B cell (primary cell): Measurements from ENCODE around the gene USH1C. TPM values are rescaled to one million over a fixed set of nuclear protein-coding genes. Genes with fewer than 3 reads are reported as not detected.

Source experiments
- ATAC-seq: fragments of 200-7000 bp; cut with Tn5 transposase; one replicate; pipeline ENCODE4 v1.10.0; 2021; ENCODE audit warnings: low read depth, mild to moderate bottlenecking, moderate number of reproducible peaks, moderate library complexity
- CTCF ChIA-PET: fragments of 350-600 bp; sonication (Branson Sonifier 250); formaldehyde crosslinking; loops from one replicate; lab custom pipeline; 2021; ENCODE audit warnings: antibody characterized with exemption, inconsistent platforms; lab: Charles Lee
- POLR2A ChIA-PET: fragments of 350-600 bp; sonication (Branson Sonifier 250); formaldehyde crosslinking; loops from one replicate; lab custom pipeline; 2021; ENCODE audit warnings: antibody characterized with exemption; lab: Charles Lee
- DNase-seq: peaks from one replicate; pipeline ENCODE4 v3.0.0; 2013
- H2AFZ ChIP-seq: 2 replicates; pipeline ENCODE4 v1.6.1; 2012; ENCODE audit warnings: mild to moderate bottlenecking, low read depth, low read length; ENCODE audit not compliant: insufficient read depth, poor library complexity, severe bottlenecking
- H3K27ac ChIP-seq, 2 donors: 1 replicate in 1 of 2; 2 replicates in 1 of 2; pipeline ENCODE4 v1.5.1; 2012 to 2013; ENCODE audit warnings: low read length in 2 of 2, mild to moderate bottlenecking in 2 of 2, moderate library complexity in 1 of 2
- H3K27me3 ChIP-seq, 4 experiments: fragments of 200-600 bp in 1 of 4; sonication (generic) in 1 of 4; replicated peaks in 1 of 4; 1 replicate in 2 of 4; 2 replicates in 2 of 4; pipeline versions ENCODE4 v1.6.1 to v1.7.0; 2013 to 2016; ENCODE audit warnings: low read length in 3 of 4, mild to moderate bottlenecking in 2 of 4, mixed read lengths in 1 of 4, moderate library complexity in 1 of 4; ENCODE audit not compliant: insufficient read depth in 4 of 4, control insufficient read depth in 3 of 4; ENCODE audit errors: control extremely low read depth in 1 of 4
- H3K36me3 ChIP-seq, 2 experiments: replicated peaks in 1 of 2; 1 replicate in 1 of 2; 2 replicates in 1 of 2; pipeline versions ENCODE4 v1.6.1 to v1.7.1; 2013; ENCODE audit warnings: low read length in 1 of 2; ENCODE audit not compliant: insufficient read depth in 2 of 2, control insufficient read depth in 1 of 2; ENCODE audit errors: control extremely low read depth in 1 of 2, extremely low read depth in 1 of 2
- H3K4me1 ChIP-seq, 2 donors: fragments of 200-600 bp in 1 of 2; sonication (generic) in 1 of 2; 1 replicate in 1 of 2; 2 replicates in 1 of 2; pipeline versions ENCODE4 v1.5.1 to v1.6.1; 2013 to 2017; ENCODE audit warnings: low read length in 2 of 2; ENCODE audit not compliant: control insufficient read depth in 2 of 2, insufficient read depth in 2 of 2
- H3K4me2 ChIP-seq: replicated peaks from 2 replicates; pipeline ENCODE3; 2012; ENCODE audit warnings: mild to moderate bottlenecking, low read depth, low read length; ENCODE audit not compliant: poor library complexity, severe bottlenecking
- H3K4me3 ChIP-seq, 5 experiments: fragments of 200-600 bp in 1 of 5; sonication (generic) in 1 of 5; 1 replicate in 3 of 5; 2 replicates in 2 of 5; pipeline versions ENCODE4 v1.5.1 to v1.7.0; 2011 to 2016; ENCODE audit warnings: low read length in 4 of 5, mild to moderate bottlenecking in 4 of 5, low read depth in 2 of 5, control low read depth in 1 of 5, moderate library complexity in 1 of 5; ENCODE audit not compliant: insufficient read depth in 1 of 5; ENCODE audit errors: control extremely low read depth in 1 of 5, extremely low read depth in 1 of 5
- H3K79me2 ChIP-seq: fragments of 200-600 bp; sonication (generic); one replicate; pipeline ENCODE4 v1.6.0; 2016; ENCODE audit warnings: low read length; ENCODE audit not compliant: control insufficient read depth, insufficient read depth
- H3K9ac ChIP-seq: fragments of 200-600 bp; sonication (generic); 2 replicates; pipeline ENCODE4 v1.6.1; 2017; ENCODE audit warnings: mild to moderate bottlenecking, low read length, moderate library complexity
- H3K9me3 ChIP-seq, 3 donors: one replicate each; pipeline versions ENCODE4 v1.6.1 to v1.7.1; 2013; ENCODE audit warnings: low read length in 2 of 3; ENCODE audit not compliant: control insufficient read depth in 2 of 3, insufficient read depth in 1 of 3; ENCODE audit errors: control extremely low read depth in 1 of 3
- H4K20me1 ChIP-seq: 2 replicates; pipeline ENCODE4 v1.6.0; 2012; ENCODE audit warnings: mild to moderate bottlenecking, low read length; ENCODE audit not compliant: insufficient read depth, control insufficient read depth, poor library complexity, severe bottlenecking
- H3K27ac Mint-ChIP-seq: one replicate; pipeline ENCODE4 v1.8.0; 2021; ENCODE audit warnings: mixed read lengths
- H3K27me3 Mint-ChIP-seq: one replicate; pipeline ENCODE4 v1.8.0; 2021; ENCODE audit warnings: mixed read lengths
- H3K4me1 Mint-ChIP-seq: one replicate; pipeline ENCODE4 v1.8.0; 2021; ENCODE audit warnings: mixed read lengths
- H3K4me3 Mint-ChIP-seq: one replicate; pipeline ENCODE4 v1.8.0; 2021; ENCODE audit warnings: mixed read lengths
- H3K9me3 Mint-ChIP-seq: one replicate; pipeline ENCODE4 v1.8.0; 2022; ENCODE audit warnings: mixed read lengths; ENCODE audit not compliant: insufficient read depth
- EZH2 ChIP-seq: IDR thresholded peaks from 2 replicates; pipeline ENCODE4 v1.6.1; 2012; ENCODE audit warnings: borderline replicate concordance, low read depth, mild to moderate bottlenecking, moderate library complexity, low read length; ENCODE audit not compliant: insufficient read depth, poor library complexity, severe bottlenecking
- WGBS: methylation state at CpG from one replicate; pipeline ENCODE4 v1.1.5; 2013; ENCODE audit warnings: missing lambda C conversion rate; ENCODE audit not compliant: insufficient coverage; 5-methylcytosine and 5-hydroxymethylcytosine counted together
- intact Hi-C: fragments of 100-400 bp; cut with micrococcal nuclease; formaldehyde crosslinking; loops from one replicate; pipeline ENCODE4 v1.10.0; 2022
- polyA plus RNA-seq: library from polyadenylated mRNA; depleted of rRNA; stranded (reverse); fragments of >200 nt; gene quantifications from 2 replicates; pipeline ENCODE4 v1.2.3, GENCODE V29; 2012
- total RNA-seq, 2 donors: library from RNA; stranded (reverse); fragments of 120-200 nt in 1 of 2; gene quantifications; 1 replicate in 1 of 2; 2 replicates in 1 of 2; pipeline versions ENCODE4 v1.2.3 to v1.2.4, GENCODE V29; 2013 to 2022
- TF ChIP-seq, protein P1 (sequence below): fragments of 200-600 bp; IDR thresholded peaks from one replicate; pipeline ENCODE4 v1.8.0; 2022; ENCODE audit warnings: antibody characterized with exemption, mild to moderate bottlenecking

The USH1C gene
- total and polyA plus RNA-seq, 2 donors (not counting 1 experiment from before 2014, with no cell fraction given) = not detected

DNA sequence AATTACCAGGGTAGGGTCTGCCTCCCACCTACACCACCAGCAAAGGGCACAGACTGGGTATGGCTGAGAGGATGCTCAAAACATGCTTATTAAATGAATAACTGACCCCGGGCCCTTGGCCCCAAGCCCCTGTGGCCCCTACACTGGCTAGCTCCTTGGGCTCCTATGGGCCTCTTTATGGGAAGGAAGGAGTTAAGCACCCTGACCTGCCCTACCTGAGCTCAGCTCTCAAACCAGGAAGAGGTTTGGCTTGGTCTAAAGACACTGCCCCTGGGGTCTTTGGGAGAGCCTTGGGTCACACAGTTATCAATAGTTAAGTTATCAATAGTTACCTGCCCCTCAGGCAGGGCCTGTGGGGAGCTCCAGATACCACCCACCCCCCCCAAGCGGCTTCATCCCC lies 1.2 kb downstream of the USH1C start:
- no peaks in the 10 kb centered on the region for H3K9me3 ChIP-seq
- WGBS = no CpG with 5 or more reads among the region's 2 CpGs
- H3K27me3 ChIP-seq = peaks cover 0 to 28% (median 2%) of the 10 kb centered on the region in 4 experiments
- TF ChIP-seq, protein P1, sequence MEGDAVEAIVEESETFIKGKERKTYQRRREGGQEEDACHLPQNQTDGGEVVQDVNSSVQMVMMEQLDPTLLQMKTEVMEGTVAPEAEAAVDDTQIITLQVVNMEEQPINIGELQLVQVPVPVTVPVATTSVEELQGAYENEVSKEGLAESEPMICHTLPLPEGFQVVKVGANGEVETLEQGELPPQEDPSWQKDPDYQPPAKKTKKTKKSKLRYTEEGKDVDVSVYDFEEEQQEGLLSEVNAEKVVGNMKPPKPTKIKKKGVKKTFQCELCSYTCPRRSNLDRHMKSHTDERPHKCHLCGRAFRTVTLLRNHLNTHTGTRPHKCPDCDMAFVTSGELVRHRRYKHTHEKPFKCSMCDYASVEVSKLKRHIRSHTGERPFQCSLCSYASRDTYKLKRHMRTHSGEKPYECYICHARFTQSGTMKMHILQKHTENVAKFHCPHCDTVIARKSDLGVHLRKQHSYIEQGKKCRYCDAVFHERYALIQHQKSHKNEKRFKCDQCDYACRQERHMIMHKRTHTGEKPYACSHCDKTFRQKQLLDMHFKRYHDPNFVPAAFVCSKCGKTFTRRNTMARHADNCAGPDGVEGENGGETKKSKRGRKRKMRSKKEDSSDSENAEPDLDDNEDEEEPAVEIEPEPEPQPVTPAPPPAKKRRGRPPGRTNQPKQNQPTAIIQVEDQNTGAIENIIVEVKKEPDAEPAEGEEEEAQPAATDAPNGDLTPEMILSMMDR = no peak
- TF ChIP-seq EZH2 = no peak
- no peaks in the 10 kb centered on the region for H3K79me2 ChIP-seq
- peaks cover 0 to 3% of the 10 kb centered on the region in 2 donors for H3K4me1 ChIP-seq
- Mint-ChIP-seq H3K4me3 (no peak overlapping the region), H3K9me3 (no peaks in the 10 kb centered on the region), H3K27ac (no peak overlapping the region), H3K4me1 (no peaks in the 10 kb centered on the region), H3K27me3 (peaks cover 59% of the 10 kb centered on the region)
- H3K4me3 ChIP-seq = no peak overlapping the region
- no peak overlapping the region for H2AFZ ChIP-seq
- no peak overlapping the region for H3K27ac ChIP-seq
- intact Hi-C loops = no loop called here
- H3K36me3 ChIP-seq = no peaks in the 10 kb centered on the region
- no peaks in the 10 kb centered on the region for H4K20me1 ChIP-seq
- H3K4me2 ChIP-seq = no peak overlapping the region
- no peak for DNase-seq
- H3K9ac ChIP-seq = no peak overlapping the region
- CTCF ChIA-PET = interaction anchor here (0.8 kb wide), 1 partner anchor 11 kb away, joined by 3 read pairs; no protein-coding TSS in a partner anchor
- ATAC-seq = no peak
- POLR2A ChIA-PET = no interaction called here

DNA sequence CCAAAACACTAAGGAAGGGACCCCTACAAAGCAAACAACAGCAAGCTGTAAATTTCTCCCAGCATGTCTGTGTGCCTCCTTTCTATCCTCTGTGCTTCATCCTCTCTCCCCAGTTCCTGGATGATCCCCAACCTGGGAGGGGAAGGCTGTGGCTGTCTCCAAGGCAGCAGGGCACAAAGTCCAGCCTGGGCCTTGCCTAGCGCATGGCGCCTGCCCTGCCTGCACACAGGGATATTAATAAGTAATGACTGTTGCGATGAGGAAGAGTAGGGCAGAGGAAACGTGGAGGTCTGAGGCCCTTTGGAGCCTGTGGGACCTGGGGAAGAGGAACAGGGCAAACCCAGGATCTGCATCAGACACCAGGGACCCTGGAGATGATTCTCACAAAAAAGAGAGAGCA lies 2.0 kb downstream of the USH1C start:
- POLR2A ChIA-PET = no interaction called here
- H3K9ac ChIP-seq = no peak overlapping the region
- H3K4me3 Mint-ChIP-seq = no peak overlapping the region

More for the DNA sequence above, 2.0 kb downstream of the USH1C start:
- Histone ChIP-seq H3K9me3 (no peaks in the 10 kb centered on the region), H2AFZ (no peak overlapping the region), H3K27ac (no peak overlapping the region), H3K27me3 (peaks cover 0 to 26% (median 2%) of the 10 kb centered on the region in 4 experiments), H3K79me2 (no peaks in the 10 kb centered on the region), H3K36me3 (no peaks in the 10 kb centered on the region), H3K4me2 (no peak overlapping the region), H3K4me3 (no peak overlapping the region), H3K4me1 (peaks cover 0 to 3% of the 10 kb centered on the region in 2 donors), H4K20me1 (no peaks in the 10 kb centered on the region)
- no peak for TF ChIP-seq EZH2
- TF ChIP-seq, protein P1 = no peak
- ATAC-seq (no peak), DNase-seq (no peak)
- no peaks in the 10 kb centered on the region for H3K4me1 Mint-ChIP-seq
- H3K27me3 Mint-ChIP-seq = peaks cover 51% of the 10 kb centered on the region
- H3K27ac Mint-ChIP-seq = no peak overlapping the region
- 89% methylated on average over 4 of the region's 4 CpGs for WGBS
- intact Hi-C loops = no loop called here
- H3K9me3 Mint-ChIP-seq = no peaks in the 10 kb centered on the region
- CTCF ChIA-PET = interaction anchor here (0.8 to 1.4 kb wide), 2 partner anchors 10 to 14 kb away, joined by 3 to 5 read pairs; no protein-coding TSS in a partner anchor
